Neural cell (in vitro differentiated cells): Measurements from ENCODE around the gene XXYLT1.

Experiments
- EP300 ChIP-seq: fragments of 450-650 bp; conservative IDR thresholded peaks from 2 replicates; pipeline ENCODE4 v1.6.1; 2014; ENCODE audit warnings: antibody characterized with exemption, mild to moderate bottlenecking, moderate library complexity; ENCODE audit not compliant: poor library complexity, severe bottlenecking
- POLR2AphosphoS5 ChIP-seq: IDR thresholded peaks from 2 replicates; pipeline ENCODE4 v1.6.1; 2012
- RAD21 ChIP-seq: fragments of 450-650 bp; conservative IDR thresholded peaks from 2 replicates; pipeline ENCODE4 v1.6.1; 2014; ENCODE audit warnings: antibody characterized with exemption, mild to moderate bottlenecking, moderate library complexity
- TF ChIP-seq, protein P1 (sequence below): fragments of 450-650 bp; IDR thresholded peaks from 2 replicates; pipeline ENCODE4 v1.5.1; 2014; ENCODE audit warnings: antibody characterized with exemption, mild to moderate bottlenecking, moderate library complexity; ENCODE audit not compliant: poor library complexity, severe bottlenecking
- TF ChIP-seq, protein P2 (sequence below): IDR thresholded peaks from 2 replicates; pipeline ENCODE4 v1.6.1; 2012; ENCODE audit warnings: borderline replicate concordance

DNA sequence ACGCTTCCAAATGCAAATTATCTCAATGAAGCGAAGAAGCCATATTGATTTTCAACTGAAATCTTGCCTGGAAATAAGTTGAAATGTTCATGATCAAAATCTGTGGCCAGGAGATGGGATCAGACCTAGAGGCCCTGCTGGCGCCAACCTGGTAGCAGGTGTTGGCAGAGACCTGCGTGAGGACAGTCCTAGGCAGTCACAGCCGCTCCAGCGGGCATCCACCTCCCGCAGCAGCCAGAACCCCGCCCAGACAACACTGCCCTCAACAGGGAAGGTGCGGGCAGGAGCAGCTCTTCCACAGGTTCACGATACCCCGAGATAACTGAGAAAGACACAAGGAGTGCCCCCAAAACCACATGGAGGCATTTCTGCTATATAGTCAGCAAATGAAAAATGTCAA is 145.3 kb downstream of the XXYLT1 start:
- TF ChIP-seq RAD21 (no peak), EP300 (no peak), POLR2AphosphoS5 (no peak)
- TF ChIP-seq, protein P1, sequence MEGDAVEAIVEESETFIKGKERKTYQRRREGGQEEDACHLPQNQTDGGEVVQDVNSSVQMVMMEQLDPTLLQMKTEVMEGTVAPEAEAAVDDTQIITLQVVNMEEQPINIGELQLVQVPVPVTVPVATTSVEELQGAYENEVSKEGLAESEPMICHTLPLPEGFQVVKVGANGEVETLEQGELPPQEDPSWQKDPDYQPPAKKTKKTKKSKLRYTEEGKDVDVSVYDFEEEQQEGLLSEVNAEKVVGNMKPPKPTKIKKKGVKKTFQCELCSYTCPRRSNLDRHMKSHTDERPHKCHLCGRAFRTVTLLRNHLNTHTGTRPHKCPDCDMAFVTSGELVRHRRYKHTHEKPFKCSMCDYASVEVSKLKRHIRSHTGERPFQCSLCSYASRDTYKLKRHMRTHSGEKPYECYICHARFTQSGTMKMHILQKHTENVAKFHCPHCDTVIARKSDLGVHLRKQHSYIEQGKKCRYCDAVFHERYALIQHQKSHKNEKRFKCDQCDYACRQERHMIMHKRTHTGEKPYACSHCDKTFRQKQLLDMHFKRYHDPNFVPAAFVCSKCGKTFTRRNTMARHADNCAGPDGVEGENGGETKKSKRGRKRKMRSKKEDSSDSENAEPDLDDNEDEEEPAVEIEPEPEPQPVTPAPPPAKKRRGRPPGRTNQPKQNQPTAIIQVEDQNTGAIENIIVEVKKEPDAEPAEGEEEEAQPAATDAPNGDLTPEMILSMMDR, result no peak
- TF ChIP-seq, protein P2, sequence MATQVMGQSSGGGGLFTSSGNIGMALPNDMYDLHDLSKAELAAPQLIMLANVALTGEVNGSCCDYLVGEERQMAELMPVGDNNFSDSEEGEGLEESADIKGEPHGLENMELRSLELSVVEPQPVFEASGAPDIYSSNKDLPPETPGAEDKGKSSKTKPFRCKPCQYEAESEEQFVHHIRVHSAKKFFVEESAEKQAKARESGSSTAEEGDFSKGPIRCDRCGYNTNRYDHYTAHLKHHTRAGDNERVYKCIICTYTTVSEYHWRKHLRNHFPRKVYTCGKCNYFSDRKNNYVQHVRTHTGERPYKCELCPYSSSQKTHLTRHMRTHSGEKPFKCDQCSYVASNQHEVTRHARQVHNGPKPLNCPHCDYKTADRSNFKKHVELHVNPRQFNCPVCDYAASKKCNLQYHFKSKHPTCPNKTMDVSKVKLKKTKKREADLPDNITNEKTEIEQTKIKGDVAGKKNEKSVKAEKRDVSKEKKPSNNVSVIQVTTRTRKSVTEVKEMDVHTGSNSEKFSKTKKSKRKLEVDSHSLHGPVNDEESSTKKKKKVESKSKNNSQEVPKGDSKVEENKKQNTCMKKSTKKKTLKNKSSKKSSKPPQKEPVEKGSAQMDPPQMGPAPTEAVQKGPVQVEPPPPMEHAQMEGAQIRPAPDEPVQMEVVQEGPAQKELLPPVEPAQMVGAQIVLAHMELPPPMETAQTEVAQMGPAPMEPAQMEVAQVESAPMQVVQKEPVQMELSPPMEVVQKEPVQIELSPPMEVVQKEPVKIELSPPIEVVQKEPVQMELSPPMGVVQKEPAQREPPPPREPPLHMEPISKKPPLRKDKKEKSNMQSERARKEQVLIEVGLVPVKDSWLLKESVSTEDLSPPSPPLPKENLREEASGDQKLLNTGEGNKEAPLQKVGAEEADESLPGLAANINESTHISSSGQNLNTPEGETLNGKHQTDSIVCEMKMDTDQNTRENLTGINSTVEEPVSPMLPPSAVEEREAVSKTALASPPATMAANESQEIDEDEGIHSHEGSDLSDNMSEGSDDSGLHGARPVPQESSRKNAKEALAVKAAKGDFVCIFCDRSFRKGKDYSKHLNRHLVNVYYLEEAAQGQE, result no peak
